HepG2 (cell line): ENCODE results near the gene CRMP1. TPM values are rescaled to one million over a fixed set of nuclear protein-coding genes. Genes with fewer than 3 reads are reported as not detected.

ENCODE experiments used
- ATAC-seq: fragments of 200-7000 bp; cut with Tn5 transposase; 3 replicates; pipeline ENCODE4 v1.9.1; 2020; ENCODE audit warnings: mild to moderate bottlenecking, moderate library complexity
- BruUV-seq: library from RNA; stranded (reverse); fragments of 400-500 nt; replicated peaks from 2 replicates; lab custom pipeline; 2021; lab: Mats Ljungman, UMichigan
- CTCF ChIA-PET: fragments of 300-600 bp; formaldehyde crosslinking; extraction: SDS; loops from one replicate; lab custom pipeline; 2021; ENCODE audit warnings: low total read pairs, inconsistent platforms, low intra/inter-chr PET ratio; lab: Yijun Ruan, JAX
- POLR2A ChIA-PET: fragments of 350-600 bp; sonication (Branson Sonifier 250); formaldehyde crosslinking; loops from one replicate; lab custom pipeline; 2020; ENCODE audit warnings: antibody characterized with exemption, inconsistent platforms; lab: Yijun Ruan, JAX
- DNase-seq: peaks from one replicate; pipeline ENCODE4 v3.0.0-alpha.2; 2015; ENCODE audit warnings: low spot score
- FAIRE-seq: peaks from 3 replicates; lab custom pipeline; 2011; peaks lifted over from hg19 to GRCh38; lab: Jason Lieb, UNC
- H2AFZ ChIP-seq: one replicate; pipeline ENCODE4 v1.6.1; 2011; ENCODE audit warnings: low read length, inconsistent platforms
- H3K27ac ChIP-seq: fragments of 300-600 bp; 3 replicates; pipeline ENCODE4 v1.8.0; 2011; ENCODE audit warnings: mixed run types, mild to moderate bottlenecking, mixed read lengths, low read length, inconsistent platforms; ENCODE audit not compliant: insufficient read depth; ENCODE audit errors: extremely low read length
- H3K27me3 ChIP-seq, 2 experiments: fragments of 200-600 bp in 1 of 2; 2 replicates in 1 of 2; 3 replicates in 1 of 2; pipeline versions ENCODE4 v1.6.0 to v1.8.0; 2011; ENCODE audit warnings: low read length in 2 of 2, mild to moderate bottlenecking in 2 of 2, moderate library complexity in 2 of 2, inconsistent platforms in 1 of 2; ENCODE audit not compliant: insufficient read depth in 2 of 2, control insufficient read depth in 1 of 2
- H3K36me3 ChIP-seq, 2 experiments: fragments of 200-600 bp in 1 of 2; replicated peaks in 1 of 2; 2 replicates in 1 of 2; 3 replicates in 1 of 2; pipeline versions ENCODE4 v1.5.1 to v1.8.0; 2011; ENCODE audit warnings: low read length in 2 of 2, inconsistent platforms in 1 of 2; ENCODE audit not compliant: insufficient read depth in 2 of 2, control insufficient read depth in 1 of 2
- H3K4me1 ChIP-seq: 2 replicates; pipeline ENCODE4 v1.5.1; 2012; ENCODE audit warnings: low read length, inconsistent platforms; ENCODE audit not compliant: insufficient read depth
- H3K4me2 ChIP-seq: 2 replicates; pipeline ENCODE4 v1.6.0; 2011; ENCODE audit warnings: low read depth, low read length, inconsistent platforms
- H3K4me3 ChIP-seq, 3 experiments: fragments of 200-600 bp in 1 of 3; sonication (generic), shearing (Covaris generic) in 1 of 3; replicated peaks in 1 of 3; 2 replicates each; pipeline ENCODE4 v1.5.1; 2011 to 2016; ENCODE audit warnings: low read length in 3 of 3, inconsistent platforms in 2 of 3, low read depth in 2 of 3, mild to moderate bottlenecking in 2 of 3, control low read depth in 1 of 3, mixed read lengths in 1 of 3; ENCODE audit not compliant: insufficient read depth in 1 of 3
- H3K79me2 ChIP-seq: one replicate; pipeline ENCODE4 v1.6.1; 2011; ENCODE audit warnings: low read length, inconsistent platforms; ENCODE audit not compliant: insufficient read depth
- H3K9ac ChIP-seq: 2 replicates; pipeline ENCODE4 v1.6.0; 2011; ENCODE audit warnings: mild to moderate bottlenecking, low read depth, low read length, inconsistent platforms; ENCODE audit not compliant: insufficient read depth
- H3K9me3 ChIP-seq: 2 replicates; pipeline ENCODE4 v1.5.1; 2012; ENCODE audit warnings: mild to moderate bottlenecking, low read length
- H4K20me1 ChIP-seq: 2 replicates; pipeline ENCODE4 v1.6.0; 2011; ENCODE audit warnings: inconsistent platforms, mild to moderate bottlenecking, low read length, moderate library complexity; ENCODE audit not compliant: insufficient read depth
- HOXA3 ChIP-seq: sonication (generic); formaldehyde crosslinking; IDR thresholded peaks from 2 replicates; pipeline ENCODE4 v1.5.0; 2020; ENCODE audit warnings: missing genetic modification reagents
- WGBS: methylation state at CpG from one replicate; pipeline ENCODE4 v1.1.6; 2017; ENCODE audit warnings: low lambda C conversion rate; 5-methylcytosine and 5-hydroxymethylcytosine counted together
- in situ Hi-C: cut with HindIII; loops from 2 replicates; pipeline ENCODE4 v1.10.0; 2017; ENCODE audit warnings: low pct_unique_long_range_greater_than_20kb; ENCODE audit not compliant: extremely low pct_ligation_motif_present
- intact Hi-C: fragments of 100-400 bp; cut with micrococcal nuclease; formaldehyde crosslinking; loops from one replicate; pipeline ENCODE4 v1.10.0; 2022; ENCODE audit not compliant: unreplicated experiment
- polyA plus RNA-seq, 8 experiments: library from polyadenylated mRNA; depleted of rRNA in 3 of 8; stranded (reverse) in 7 of 8; unstranded in 1 of 8; fragments of >200 nt; fragmentation: Illumina TruSeq in 4 of 8; extraction: Trizol in 4 of 8; gene quantifications; 2 replicates each; pipeline versions ENCODE4 v1.2.1 to v1.2.3, GENCODE V29; 2011 to 2016; ENCODE audit warnings: low read depth in 4 of 8, missing spikeins in 1 of 8, mixed read lengths in 1 of 8; ENCODE audit not compliant: insufficient read depth in 1 of 8
- total RNA-seq, 5 experiments: library from RNA; depleted of rRNA; stranded (reverse); fragments of >200 nt; fragmentation: Illumina TruSeq; extraction: Trizol; gene quantifications; 2 replicates each; pipeline ENCODE4 v1.2.3, GENCODE V29; 2016; ENCODE audit warnings: low read depth in 1 of 5
- TF ChIP-seq, protein P1 (sequence below): sonication (generic); formaldehyde crosslinking; IDR thresholded peaks from 2 replicates; pipeline ENCODE4 v1.9.0; 2021; ENCODE audit warnings: missing genetic modification reagents, mild to moderate bottlenecking, borderline replicate concordance
- TF ChIP-seq, protein P2 (sequence below): sonication (generic); formaldehyde crosslinking; IDR thresholded peaks from 2 replicates; pipeline ENCODE4 v1.4.0; 2020; ENCODE audit warnings: missing genetic modification reagents, mild to moderate bottlenecking, borderline replicate concordance
- TF ChIP-seq, protein P3 (sequence below): sonication (generic); formaldehyde crosslinking; IDR thresholded peaks from 2 replicates; pipeline ENCODE4 v1.4.0; 2020; ENCODE audit warnings: mild to moderate bottlenecking, missing genetic modification reagents

CRMP1 gene
- total and polyA plus RNA-seq, 2 of the 13 experiments (the other 11 are each of a cell fraction or from before 2014, with no cell fraction given): not detected

DNA sequence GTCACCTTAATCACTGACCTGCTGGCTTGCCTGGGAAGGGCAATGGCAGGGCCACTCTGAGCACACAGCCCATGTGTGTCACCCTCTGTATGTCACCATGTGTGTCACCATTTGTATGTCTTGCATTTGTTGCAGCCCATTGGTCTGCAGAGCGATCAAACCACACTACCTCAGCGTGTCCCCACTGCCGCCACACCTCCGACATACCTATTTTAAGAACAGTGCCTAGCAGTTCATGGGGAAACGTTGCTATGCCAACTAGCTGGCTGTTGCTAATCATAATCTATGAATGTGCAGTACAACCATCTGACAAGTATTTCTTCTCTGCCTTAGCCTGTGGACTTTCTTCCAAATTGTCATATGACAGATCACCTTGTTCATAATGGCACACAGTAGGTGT lies 8.0 kb upstream of the CRMP1 start:
- H3K4me2 ChIP-seq: no peak overlapping the region
- no peak overlapping the region for H3K4me3 ChIP-seq
- no peaks in the 10 kb centered on the region for H4K20me1 ChIP-seq
- no peak for ATAC-seq
- POLR2A ChIA-PET: no interaction called here
- DNase-seq: no peak
- CTCF ChIA-PET: no interaction called here
- intact Hi-C loops (no loop called here), in situ Hi-C loops (no loop called here)
- no peak for FAIRE-seq
- no peaks in the 10 kb centered on the region for H3K4me1 ChIP-seq
- BruUV-seq: no TSS peak
- H3K9ac ChIP-seq: no peak overlapping the region
- no peak overlapping the region for H2AFZ ChIP-seq
- H3K27ac ChIP-seq: no peak overlapping the region
- 7% methylated on average over 4 of the region's 5 CpGs for WGBS
- no peaks in the 10 kb centered on the region for H3K9me3 ChIP-seq
- no peaks in the 10 kb centered on the region for H3K36me3 ChIP-seq
- TF ChIP-seq, protein P1, sequence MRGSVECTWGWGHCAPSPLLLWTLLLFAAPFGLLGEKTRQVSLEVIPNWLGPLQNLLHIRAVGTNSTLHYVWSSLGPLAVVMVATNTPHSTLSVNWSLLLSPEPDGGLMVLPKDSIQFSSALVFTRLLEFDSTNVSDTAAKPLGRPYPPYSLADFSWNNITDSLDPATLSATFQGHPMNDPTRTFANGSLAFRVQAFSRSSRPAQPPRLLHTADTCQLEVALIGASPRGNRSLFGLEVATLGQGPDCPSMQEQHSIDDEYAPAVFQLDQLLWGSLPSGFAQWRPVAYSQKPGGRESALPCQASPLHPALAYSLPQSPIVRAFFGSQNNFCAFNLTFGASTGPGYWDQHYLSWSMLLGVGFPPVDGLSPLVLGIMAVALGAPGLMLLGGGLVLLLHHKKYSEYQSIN (CRISPR knock-in tag): no peak
- no peaks in the 10 kb centered on the region for H3K79me2 ChIP-seq
- peaks cover 1 to 41% of the 10 kb centered on the region in 2 experiments; a peak in 3 of 5 replicates for H3K27me3 ChIP-seq

DNA sequence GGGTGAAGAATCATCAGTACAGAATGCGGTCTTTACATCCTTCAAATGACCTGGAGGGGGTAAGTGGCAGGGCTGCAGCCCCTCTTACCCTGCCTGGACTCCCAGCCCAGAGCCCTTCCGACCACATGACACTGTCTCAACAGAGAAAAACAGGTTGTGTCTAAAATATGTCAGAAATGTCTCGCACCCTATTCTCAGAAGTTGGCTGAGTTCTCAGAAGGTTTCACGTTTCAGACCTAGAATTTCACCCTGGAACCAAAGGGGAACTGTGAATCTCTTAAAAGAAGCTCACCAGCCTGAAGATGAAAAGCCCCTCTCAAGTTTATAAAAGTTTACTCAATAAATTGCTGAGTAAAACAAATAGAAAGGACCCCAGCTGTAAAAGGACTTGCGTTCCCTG lies 7.0 kb upstream of the CRMP1 start:
- intact Hi-C loops (loop anchor here (5.0 kb wide), 1 partner anchor 282 kb away; no protein-coding TSS in a partner anchor), in situ Hi-C loops (no loop called here)
- H3K27me3 ChIP-seq: peaks cover 1 to 41% of the 10 kb centered on the region in 2 experiments; a peak in 3 of 5 replicates
- H3K79me2 ChIP-seq: no peaks in the 10 kb centered on the region
- H3K4me3 ChIP-seq: no peak overlapping the region
- 1% methylated on average over 3 of the region's 5 CpGs for WGBS
- H3K36me3 ChIP-seq: no peaks in the 10 kb centered on the region
- no peak overlapping the region for H3K9ac ChIP-seq
- H3K27ac ChIP-seq: no peak overlapping the region
- POLR2A ChIA-PET: no interaction called here
- no peak overlapping the region for H3K4me2 ChIP-seq
- BruUV-seq: no TSS peak
- FAIRE-seq: no peak
- no peaks in the 10 kb centered on the region for H4K20me1 ChIP-seq
- no peaks in the 10 kb centered on the region for H3K9me3 ChIP-seq
- ATAC-seq: no peak
- H3K4me1 ChIP-seq: no peaks in the 10 kb centered on the region
- CTCF ChIA-PET: no interaction called here
- DNase-seq: no peak
- H2AFZ ChIP-seq: no peak overlapping the region
- TF ChIP-seq, protein P2, sequence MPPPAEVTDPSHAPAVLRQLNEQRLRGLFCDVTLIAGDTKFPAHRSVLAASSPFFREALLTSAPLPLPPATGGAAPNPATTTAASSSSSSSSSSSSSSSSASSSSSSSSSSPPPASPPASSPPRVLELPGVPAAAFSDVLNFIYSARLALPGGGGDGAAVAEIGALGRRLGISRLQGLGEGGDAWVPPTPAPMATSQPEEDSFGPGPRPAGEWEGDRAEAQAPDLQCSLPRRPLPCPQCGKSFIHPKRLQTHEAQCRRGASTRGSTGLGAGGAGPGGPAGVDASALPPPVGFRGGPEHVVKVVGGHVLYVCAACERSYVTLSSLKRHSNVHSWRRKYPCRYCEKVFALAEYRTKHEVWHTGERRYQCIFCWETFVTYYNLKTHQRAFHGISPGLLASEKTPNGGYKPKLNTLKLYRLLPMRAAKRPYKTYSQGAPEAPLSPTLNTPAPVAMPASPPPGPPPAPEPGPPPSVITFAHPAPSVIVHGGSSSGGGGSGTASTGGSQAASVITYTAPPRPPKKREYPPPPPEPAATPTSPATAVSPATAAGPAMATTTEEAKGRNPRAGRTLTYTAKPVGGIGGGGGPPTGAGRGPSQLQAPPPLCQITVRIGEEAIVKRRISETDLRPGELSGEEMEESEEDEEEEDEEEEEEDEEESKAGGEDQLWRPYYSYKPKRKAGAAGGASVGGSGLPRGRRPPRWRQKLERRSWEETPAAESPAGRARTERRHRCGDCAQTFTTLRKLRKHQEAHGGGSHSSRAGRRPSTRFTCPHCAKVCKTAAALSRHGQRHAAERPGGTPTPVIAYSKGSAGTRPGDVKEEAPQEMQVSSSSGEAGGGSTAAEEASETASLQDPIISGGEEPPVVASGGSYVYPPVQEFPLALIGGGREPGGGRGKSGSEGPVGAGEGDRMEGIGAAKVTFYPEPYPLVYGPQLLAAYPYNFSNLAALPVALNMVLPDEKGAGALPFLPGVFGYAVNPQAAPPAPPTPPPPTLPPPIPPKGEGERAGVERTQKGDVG (CRISPR knock-in tag): no peak
- no peak for TF ChIP-seq HOXA3 (CRISPR knock-in tag)
- TF ChIP-seq, protein P3, sequence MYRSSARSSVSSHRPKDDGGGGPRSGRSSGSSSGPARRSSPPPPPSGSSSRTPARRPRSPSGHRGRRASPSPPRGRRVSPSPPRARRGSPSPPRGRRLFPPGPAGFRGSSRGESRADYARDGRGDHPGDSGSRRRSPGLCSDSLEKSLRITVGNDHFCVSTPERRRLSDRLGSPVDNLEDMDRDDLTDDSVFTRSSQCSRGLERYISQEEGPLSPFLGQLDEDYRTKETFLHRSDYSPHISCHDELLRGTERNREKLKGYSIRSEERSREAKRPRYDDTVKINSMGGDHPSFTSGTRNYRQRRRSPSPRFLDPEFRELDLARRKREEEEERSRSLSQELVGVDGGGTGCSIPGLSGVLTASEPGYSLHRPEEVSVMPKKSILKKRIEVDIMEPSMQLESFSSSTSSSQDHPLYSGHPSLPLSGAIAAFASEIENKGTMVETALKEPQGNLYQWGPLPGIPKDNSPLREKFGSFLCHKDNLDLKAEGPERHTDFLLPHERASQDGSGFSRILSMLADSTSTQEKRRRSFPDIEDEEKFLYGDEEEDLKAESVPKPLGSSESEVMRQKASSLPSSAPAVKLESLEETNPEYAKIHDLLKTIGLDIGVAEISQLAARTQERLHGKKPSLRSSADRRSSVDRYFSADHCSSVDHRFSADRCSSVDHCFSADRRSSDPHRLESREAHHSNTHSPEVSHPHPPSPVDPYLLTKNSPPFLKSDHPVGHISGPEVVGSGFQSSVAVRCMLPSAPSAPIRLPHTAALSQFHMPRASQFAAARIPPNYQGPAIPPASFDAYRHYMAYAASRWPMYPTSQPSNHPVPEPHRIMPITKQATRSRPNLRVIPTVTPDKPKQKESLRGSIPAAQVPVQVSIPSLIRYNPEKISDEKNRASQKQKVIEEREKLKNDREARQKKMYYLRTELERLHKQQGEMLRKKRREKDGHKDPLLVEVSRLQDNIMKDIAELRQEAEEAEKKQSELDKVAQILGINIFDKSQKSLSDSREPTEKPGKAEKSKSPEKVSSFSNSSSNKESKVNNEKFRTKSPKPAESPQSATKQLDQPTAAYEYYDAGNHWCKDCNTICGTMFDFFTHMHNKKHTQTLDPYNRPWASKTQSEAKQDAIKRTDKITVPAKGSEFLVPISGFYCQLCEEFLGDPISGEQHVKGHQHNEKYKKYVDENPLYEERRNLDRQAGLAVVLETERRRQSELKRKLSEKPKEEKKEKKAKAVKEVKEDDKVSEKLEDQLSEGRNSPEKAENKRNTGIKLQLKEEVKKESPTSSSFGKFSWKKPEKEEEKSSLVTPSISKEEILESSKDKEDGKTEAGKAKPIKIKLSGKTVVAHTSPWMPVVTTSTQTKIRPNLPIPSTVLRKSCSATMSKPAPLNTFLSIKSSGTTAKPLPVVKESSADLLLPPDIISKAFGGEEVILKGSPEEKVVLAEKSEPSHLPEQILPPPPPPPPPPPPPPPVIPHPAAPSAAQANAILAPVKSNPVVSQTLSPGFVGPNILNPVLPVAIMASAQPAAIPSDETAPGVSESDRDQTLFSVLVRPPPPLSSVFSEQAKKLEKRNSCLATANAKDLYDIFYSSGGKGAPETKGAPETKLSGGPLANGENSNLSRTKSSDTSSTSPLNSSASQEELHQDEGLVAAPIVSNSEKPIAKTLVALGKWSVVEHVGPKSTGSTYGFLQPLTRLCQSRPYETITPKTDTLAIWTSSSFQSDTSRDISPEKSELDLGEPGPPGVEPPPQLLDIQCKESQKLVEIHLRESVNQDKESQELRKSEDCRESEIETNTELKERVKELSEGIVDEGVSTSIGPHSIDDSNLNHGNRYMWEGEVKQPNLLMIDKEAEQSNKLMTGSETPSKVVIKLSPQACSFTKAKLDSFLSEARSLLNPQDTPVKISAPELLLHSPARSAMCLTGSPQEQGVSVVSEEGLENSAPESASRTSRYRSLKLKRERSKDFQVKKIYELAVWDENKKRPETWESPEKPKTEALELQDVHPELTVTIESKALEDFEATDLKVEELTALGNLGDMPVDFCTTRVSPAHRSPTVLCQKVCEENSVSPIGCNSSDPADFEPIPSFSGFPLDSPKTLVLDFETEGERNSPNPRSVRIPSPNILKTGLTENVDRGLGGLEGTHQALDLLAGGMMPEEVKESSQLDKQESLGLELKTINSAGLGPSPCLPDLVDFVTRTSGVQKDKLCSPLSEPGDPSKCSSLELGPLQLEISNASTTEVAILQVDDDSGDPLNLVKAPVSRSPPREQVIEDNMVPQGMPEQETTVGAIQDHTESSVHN (CRISPR knock-in tag): no peak
